ENCODE measurements around the gene SNX19. TPM values are rescaled to one million over a fixed set of nuclear protein-coding genes. Genes with fewer than 3 reads are reported as not detected.
A peak's percentile ranks its signal among the peaks of the same experiment; 100 is the strongest.

The SNX19 gene
- total and polyA plus RNA-seq, 2 of the 4 experiments (the other 2 are of a cell fraction) = 35.9 to 113 TPM

DNA sequence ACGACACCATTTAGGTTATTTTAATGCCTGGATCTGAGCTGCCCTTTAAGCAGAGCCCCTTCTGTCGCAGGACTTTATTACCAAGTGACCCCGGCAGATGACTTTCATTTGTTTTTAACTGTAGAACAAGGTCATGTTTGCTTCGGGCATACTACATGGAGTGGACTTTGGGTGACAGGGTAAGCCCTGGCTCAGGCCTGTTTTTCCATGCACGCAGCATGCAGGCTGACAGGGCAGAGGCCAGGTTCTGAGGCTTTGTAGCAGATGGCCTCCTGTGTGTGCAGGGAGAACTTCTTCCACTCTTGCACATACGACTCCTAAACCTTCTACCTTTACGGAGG is 50.5 kb downstream of the SNX19 start:
- Histone ChIP-seq H3K9me1 (ENCODE audit: insufficient read depth, low read length) (peaks cover 6% of the 10 kb centered on the region; the same call in 1 of the 2 replicates), H3K27me3 (ENCODE audit: control insufficient read depth, insufficient read depth, low read length) (no peaks in the 10 kb centered on the region), H4K5ac (ENCODE audit: low read depth, low read length) (no peak overlapping the region), H3K4me2 (ENCODE audit: low read depth, low read length) (no peak overlapping the region), H3K18ac (ENCODE audit: low read depth, low read length) (no peak overlapping the region), H2BK20ac (ENCODE audit: low read depth, low read length) (no peak overlapping the region), H3K36me3 (ENCODE audit: control insufficient read depth, insufficient read depth, low read length) (peaks cover 9% of the 10 kb centered on the region; the same call in 1 of the 2 replicates), H3K4me3 (ENCODE audit: insufficient read depth, low read depth, low read length) (no peak overlapping the region), H3K4ac (ENCODE audit: low read depth, low read length) (no peak overlapping the region), H3K79me1 (ENCODE audit: low read depth in 1 of 2, low read length in 2 of 2) (no peaks in the 10 kb centered on the region), H2BK15ac (ENCODE audit: low read depth, low read length) (no peak overlapping the region), H3K14ac (replicated peaks; ENCODE audit: low read depth, low read length) (no peak overlapping the region), H3K4me1 (ENCODE audit: control insufficient read depth, insufficient read depth, low read length) (peaks cover 2% of the 10 kb centered on the region; the same call in 1 of the 2 replicates), H2BK5ac (ENCODE audit: low read depth, low read length, poor library complexity, severe bottlenecking) (no peak overlapping the region), H3K27ac (ENCODE audit: insufficient read depth, low read length) (no peak overlapping the region), H4K8ac (ENCODE audit: low read depth in 2 of 2, low read length in 2 of 2) (no peak overlapping the region), H2AFZ (replicated peaks; ENCODE audit: low read length, poor library complexity) (no peak overlapping the region), H4K20me1 (ENCODE audit: insufficient read depth, low read length) (no peaks in the 10 kb centered on the region), H2BK120ac (ENCODE audit: low read depth, low read length) (no peak overlapping the region), H3K9ac (ENCODE audit: low read depth, low read length) (no peak overlapping the region), H3K56ac (ENCODE audit: extremely low read depth, insufficient read depth, low read length) (no peak overlapping the region), H3K9me3 (ENCODE audit: control insufficient read depth, insufficient read depth, low read length) (no peaks in the 10 kb centered on the region), H4K91ac (ENCODE audit: insufficient read depth, low read depth, low read length) (no peak overlapping the region; the same call in 1 of the 2 replicates), H3K23ac (ENCODE audit: low read depth, low read length) (no peak overlapping the region), H2AK5ac (ENCODE audit: low read depth, low read length) (no peak overlapping the region), H2AK9ac (replicated peaks; ENCODE audit: low read depth, low read length, poor library complexity) (peak overlapping the region; percentile 15)
- no TSS peak for BruUV-seq (replicated peaks)
- no peak for ATAC-seq (ENCODE audit: low read depth)
- CTCF ChIA-PET = no interaction called here
- POLR2A ChIA-PET (ENCODE audit: unreplicated experiment) = no interaction called here
- dilution Hi-C loops (cut with HindIII; ENCODE audit: low sequenced_read_pairs, unreplicated experiment) = loop anchor here (25.0 kb wide), 1 partner anchor 428 kb away; the partner anchor contains the start of genes ADAMTS15 and ADAMTS8
- in situ Hi-C loops (cut with MboI; ENCODE audit: low sequenced_read_pairs) = loop anchor here (10.0 kb wide), 1 partner anchor 651 kb away; no protein-coding TSS in a partner anchor
- no peak for DNase-seq
- no peak for TF ChIP-seq MXI1 (IDR thresholded peaks at IDR 0.05; ENCODE audit: borderline replicate concordance, low read depth, low read length)
- no peak for TF ChIP-seq RFX5 (IDR thresholded peaks at IDR 0.05; ENCODE audit: low read depth, low read length)
- no peak for TF ChIP-seq RAD21 (IDR thresholded peaks at IDR 0.05; ENCODE audit: low read length)
- TF ChIP-seq CHD1 (IDR thresholded peaks at IDR 0.05; ENCODE audit: low read depth, low read length) = no peak
- TF ChIP-seq BHLHE40 (IDR thresholded peaks at IDR 0.05; ENCODE audit: low read depth, low read length) = no peak
- intact Hi-C loops (cut with micrococcal nuclease) = loop anchor here (10.0 kb wide), 1 partner anchor 651 kb away; no protein-coding TSS in a partner anchor
- 90% methylated on average over 2 of the region's 7 CpGs; no CpG with 5 or more reads in 1 of the 2 experiments for WGBS, 2 experiments (ENCODE audit: extremely low coverage in 2 of 2, insufficient read length in 1 of 2)
